GM12865 (cell line): Measurements from ENCODE around the gene DDX31.
"Not testable (repeated sequence)": the region's sequence is repeated elsewhere in the genome, so short reads cannot be mapped to it uniquely, and the experiment has no call there.

Experiments
- DNase-seq: peaks from one replicate; pipeline ENCODE4 v3.0.0; 2010; ENCODE audit warnings: low read depth
- H3K4me3 ChIP-seq: 2 replicates; pipeline ENCODE4 v1.5.1; 2011; ENCODE audit warnings: mild to moderate bottlenecking, low read depth, low read length, control low read depth
- CTCF ChIP-seq: IDR thresholded peaks from 2 replicates; pipeline ENCODE4 v1.5.1; 2011; ENCODE audit warnings: low read length, control low read depth, low read depth, inconsistent platforms; ENCODE audit not compliant: insufficient read depth; ENCODE audit errors: missing control alignments

Gene DDX31

DNA sequence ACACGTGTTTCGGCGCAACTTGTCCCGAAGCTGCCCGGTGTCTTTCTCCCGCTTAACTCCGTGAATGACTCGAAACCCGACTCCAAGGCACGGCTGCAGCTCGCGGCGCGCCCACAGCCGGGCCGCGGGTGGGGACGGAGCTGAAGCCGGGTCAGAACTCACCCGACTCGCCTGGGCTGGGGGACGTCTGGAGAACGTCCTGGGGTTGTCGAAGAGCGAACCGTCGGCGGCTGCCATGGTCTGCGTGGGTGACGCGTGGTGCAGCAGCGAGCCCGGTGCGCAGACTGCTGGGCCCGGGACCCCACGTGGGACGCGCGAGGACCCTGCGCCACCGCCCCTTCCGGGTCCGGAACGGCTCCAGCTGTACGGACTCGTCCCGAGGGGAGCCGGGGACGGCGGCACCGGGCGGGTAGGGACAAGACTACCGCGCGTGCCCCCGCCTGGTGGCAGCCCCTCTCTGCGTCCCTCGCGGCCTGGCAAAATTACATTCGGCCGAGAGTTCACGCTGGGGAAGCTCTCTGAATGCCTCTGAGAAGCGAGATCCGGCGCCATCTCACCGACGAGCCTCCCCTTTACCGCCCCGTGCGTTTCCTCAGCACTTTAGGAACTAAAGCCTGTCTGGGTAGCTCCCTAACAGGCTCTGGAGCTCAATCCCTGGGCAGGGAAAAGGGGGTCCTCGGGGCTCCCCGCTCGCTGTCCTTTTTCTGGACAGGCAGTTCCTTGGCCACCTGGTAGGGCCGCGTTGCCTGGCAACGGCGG is at the start of gene DDX31:
Gene DDX31 (minus strand): TSS at position 286 of the 759 bp plus-strand sequence. CDS start 49 bp downstream, at position 237.
- H3K4me3 ChIP-seq = peak within 1 kb of the TSS; percentile 91
- peak; percentile 91 for DNase-seq
- no peak for TF ChIP-seq CTCF

DNA sequence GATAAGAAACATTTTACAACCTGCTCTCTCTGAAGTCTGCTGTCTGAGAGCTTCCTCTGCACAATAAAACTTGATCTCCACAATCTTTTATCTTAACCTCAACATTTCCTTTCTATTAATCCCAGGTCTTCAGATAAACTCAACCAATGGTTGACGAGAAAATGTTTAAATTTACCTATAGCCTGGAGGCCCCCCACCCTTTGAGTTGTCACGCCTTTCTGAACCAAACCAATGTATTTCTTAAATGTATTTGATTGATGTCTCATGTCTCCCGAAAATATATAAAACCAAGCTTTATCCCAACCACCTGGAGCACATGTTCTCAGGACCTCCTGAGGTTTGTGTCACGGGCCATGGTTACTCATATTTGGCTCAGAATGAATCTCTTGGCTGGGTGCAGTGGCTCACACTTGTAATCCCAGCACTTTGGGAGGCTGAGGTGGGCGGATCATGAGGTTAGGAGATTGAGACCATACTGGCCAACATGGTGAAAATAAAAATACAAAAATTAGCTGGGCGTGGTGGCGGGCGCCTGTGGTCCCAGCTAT is 48.7 kb upstream of the DDX31 start:
- not testable (repeated sequence) for DNase-seq, H3K4me3 ChIP-seq

DNA sequence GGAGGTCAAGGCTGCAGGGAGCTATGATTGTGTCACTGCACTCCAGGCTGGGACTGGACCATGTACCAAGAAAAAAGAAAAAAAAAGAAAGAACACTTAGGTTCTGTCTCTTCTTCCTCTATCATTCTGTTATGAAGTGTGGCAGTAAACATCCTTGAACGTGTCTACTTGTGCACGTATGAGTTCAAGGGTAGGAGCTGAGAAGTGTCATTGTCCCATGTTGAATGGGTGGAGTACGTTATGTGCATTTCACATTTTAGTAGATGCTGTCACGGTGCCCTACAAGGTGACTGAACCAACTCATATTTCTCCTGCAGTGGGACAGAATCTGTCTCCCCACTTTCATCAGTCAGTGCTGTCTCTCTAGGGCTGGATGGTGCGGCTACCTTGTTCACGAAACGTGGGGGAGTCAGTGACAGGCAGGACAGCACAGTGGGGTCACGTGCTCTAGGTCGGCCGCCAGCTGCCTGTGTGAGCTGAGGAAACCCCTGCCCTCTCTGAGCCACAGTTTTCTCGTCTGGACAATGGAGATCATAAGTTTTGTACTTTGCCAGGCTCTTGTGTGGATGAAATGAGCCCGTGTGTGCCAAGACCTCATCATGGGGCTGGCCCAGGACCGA is 47.7 kb upstream of the DDX31 start:
- H3K4me3 ChIP-seq = no peak overlapping the region
- no peak for DNase-seq
- TF ChIP-seq CTCF = no peak

DNA sequence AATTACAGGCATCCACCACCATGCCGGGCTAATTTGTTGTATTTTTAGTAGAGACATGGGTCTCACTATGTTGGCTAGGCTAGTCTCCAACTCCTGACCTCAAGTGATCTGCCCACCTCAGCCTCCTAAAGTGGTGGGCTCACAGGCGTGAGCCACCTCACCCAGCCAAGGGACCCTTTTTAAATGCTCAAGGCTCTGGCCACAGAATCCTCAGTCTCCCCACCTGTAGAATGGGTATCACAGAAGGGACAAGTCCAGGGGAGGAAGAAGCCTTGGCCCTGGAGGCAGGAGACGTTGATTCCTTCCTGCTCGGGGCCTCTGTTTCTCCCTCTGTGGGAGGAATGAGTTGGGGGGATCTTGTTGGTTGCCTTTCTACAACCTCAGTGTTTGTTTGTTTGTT is 46.2 kb upstream of the DDX31 start:
- H3K4me3 ChIP-seq = no peak overlapping the region
- DNase-seq = no peak
- no peak for TF ChIP-seq CTCF

DNA sequence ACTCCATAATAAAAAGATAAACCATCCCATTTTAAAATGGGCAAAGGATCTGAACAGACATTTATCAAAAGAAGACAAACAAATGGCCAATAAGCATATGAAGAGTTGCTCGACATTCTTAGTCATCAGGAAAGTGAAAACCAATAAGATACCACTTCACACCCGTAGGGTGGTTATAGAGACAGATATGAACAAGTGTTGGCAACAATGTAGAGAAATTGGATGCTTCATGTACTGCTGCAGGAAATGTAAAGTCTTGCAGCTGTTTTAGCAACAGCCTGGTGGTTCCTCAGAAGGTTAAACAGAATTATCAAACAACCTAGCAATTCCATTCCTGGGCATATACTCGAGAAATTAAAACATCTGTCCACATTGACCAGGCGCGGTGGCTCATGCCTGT is 43.0 kb upstream of the DDX31 start:
- TF ChIP-seq CTCF = no peak
- H3K4me3 ChIP-seq = no peak overlapping the region
- DNase-seq = no peak

DNA sequence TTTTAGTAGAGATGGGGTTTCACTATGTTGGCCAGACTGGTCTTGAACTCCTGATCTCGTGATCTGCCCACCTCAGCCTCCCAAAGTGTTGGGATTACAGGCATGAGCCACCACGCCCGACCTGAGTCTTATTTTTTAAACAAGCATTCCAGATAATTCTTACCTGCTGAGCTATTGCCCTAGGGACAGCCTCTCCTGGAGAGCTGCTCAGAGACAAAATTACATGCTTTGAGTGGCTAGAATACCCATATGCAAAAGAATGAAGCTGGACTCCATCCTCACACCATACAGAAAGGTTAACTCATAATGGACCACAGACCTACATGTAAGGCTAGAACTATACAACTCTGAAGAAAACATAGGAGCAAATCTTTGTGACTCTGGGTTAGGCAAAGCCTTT is 42.1 kb upstream of the DDX31 start:
- no peak for TF ChIP-seq CTCF
- no peak for DNase-seq
- no peak overlapping the region for H3K4me3 ChIP-seq

GRCh38 chr9:132711152-132711551 is 41.4 kb upstream of the DDX31 start:
- DNase-seq, H3K4me3 ChIP-seq: not testable (repeated sequence)

- TF ChIP-seq CTCF = no peak
- no peak overlapping the region for H3K4me3 ChIP-seq
- no peak for DNase-seq
Observed at GRCh38 chr9:132710333-132710732, 40.5 kb upstream of the DDX31 start.
